HG02852 (cell line): Measurements from ENCODE around the gene TSSC4.

Experiments
- ATAC-seq: cut with Tn5 transposase; IDR thresholded peaks from one replicate; pipeline ENCODE4 v1.9.1; 2021; ENCODE audit warnings: mild to moderate bottlenecking, moderate library complexity; ENCODE audit not compliant: unreplicated experiment

The TSSC4 gene

GRCh38 chr11:2398664-2399355 lies 1.7 kb upstream of the TSSC4 start:
- no peak for ATAC-seq

GRCh38 chr11:2399488-2400068 lies 972 bp upstream of the TSSC4 start:
- ATAC-seq: no peak

GRCh38 chr11:2400762-2401435 lies 349 bp downstream of the TSSC4 start:
- ATAC-seq: no peak

- no peak for ATAC-seq
These were observed 960 bp downstream of the TSSC4 start for GRCh38 chr11:2401436-2401984.

- ATAC-seq: no peak
These were observed 1.6 kb downstream of the TSSC4 start for GRCh38 chr11:2402106-2402505.

- ATAC-seq: no peak
These were observed 2.5 kb downstream of the TSSC4 start for GRCh38 chr11:2402890-2403645.

GRCh38 chr11:2404735-2405196 lies 4.2 kb downstream of the TSSC4 start:
- no peak for ATAC-seq

GRCh38 chr11:2406451-2406850 lies 5.9 kb downstream of the TSSC4 start:
- no peak for ATAC-seq

GRCh38 chr11:2406878-2407410 lies 6.4 kb downstream of the TSSC4 start:
- no peak for ATAC-seq

- no peak for ATAC-seq
These were observed 8.1 kb downstream of the TSSC4 start for GRCh38 chr11:2408671-2409070.

GRCh38 chr11:2409126-2409525 lies 8.6 kb downstream of the TSSC4 start:
- ATAC-seq: no peak

- ATAC-seq: no peak
These were observed 9.3 kb downstream of the TSSC4 start for GRCh38 chr11:2409611-2410468.

- no peak for ATAC-seq
These were observed 10.1 kb downstream of the TSSC4 start for GRCh38 chr11:2410616-2411015.

- ATAC-seq: no peak
These were observed 11.1 kb downstream of the TSSC4 start for GRCh38 chr11:2411446-2412305.

- no peak for ATAC-seq
These were observed 11.8 kb downstream of the TSSC4 start for GRCh38 chr11:2412323-2412722.

GRCh38 chr11:2413742-2414579 lies 13.4 kb downstream of the TSSC4 start:
- no peak for ATAC-seq

- no peak for ATAC-seq
These were observed 14.1 kb downstream of the TSSC4 start for GRCh38 chr11:2414616-2415015.

GRCh38 chr11:2415171-2415570 lies 14.6 kb downstream of the TSSC4 start:
- ATAC-seq: no peak
